ENCODE results near the gene INHBC.

INHBC gene

DNA sequence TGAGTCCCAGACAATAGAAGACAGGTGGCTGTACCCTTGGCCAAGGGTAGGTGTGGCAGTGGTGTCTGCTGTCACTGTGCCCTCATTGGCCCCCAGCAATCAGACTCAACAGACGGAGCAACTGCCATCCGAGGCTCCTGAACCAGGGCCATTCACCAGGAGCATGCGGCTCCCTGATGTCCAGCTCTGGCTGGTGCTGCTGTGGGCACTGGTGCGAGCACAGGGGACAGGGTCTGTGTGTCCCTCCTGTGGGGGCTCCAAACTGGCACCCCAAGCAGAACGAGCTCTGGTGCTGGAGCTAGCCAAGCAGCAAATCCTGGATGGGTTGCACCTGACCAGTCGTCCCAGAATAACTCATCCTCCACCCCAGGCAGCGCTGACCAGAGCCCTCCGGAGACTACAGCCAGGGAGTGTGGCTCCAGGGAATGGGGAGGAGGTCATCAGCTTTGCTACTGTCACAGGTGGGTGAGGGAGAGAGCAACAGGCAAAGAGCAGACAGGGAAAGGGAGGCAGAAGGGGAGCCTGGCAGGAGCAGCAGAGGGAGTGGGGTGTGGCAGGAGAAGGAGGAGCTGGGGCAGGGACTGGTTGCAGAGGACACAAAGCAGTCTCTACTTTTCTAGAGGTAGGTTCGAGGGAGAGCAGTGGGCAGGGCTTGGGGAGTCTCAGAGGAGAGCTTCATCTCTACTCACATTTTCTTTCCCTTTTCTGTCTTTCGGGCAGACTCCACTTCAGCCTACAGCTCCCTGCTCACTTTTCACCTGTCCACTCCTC is 21.0 kb downstream of the INHBC start:
- DNase-seq = no peak

DNA sequence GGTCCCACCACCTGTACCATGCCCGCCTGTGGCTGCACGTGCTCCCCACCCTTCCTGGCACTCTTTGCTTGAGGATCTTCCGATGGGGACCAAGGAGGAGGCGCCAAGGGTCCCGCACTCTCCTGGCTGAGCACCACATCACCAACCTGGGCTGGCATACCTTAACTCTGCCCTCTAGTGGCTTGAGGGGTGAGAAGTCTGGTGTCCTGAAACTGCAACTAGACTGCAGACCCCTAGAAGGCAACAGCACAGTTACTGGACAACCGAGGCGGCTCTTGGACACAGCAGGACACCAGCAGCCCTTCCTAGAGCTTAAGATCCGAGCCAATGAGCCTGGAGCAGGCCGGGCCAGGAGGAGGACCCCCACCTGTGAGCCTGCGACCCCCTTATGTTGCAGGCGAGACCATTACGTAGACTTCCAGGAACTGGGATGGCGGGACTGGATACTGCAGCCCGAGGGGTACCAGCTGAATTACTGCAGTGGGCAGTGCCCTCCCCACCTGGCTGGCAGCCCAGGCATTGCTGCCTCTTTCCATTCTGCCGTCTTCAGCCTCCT is 21.6 kb downstream of the INHBC start:
- peak; percentile 38 for DNase-seq

DNA sequence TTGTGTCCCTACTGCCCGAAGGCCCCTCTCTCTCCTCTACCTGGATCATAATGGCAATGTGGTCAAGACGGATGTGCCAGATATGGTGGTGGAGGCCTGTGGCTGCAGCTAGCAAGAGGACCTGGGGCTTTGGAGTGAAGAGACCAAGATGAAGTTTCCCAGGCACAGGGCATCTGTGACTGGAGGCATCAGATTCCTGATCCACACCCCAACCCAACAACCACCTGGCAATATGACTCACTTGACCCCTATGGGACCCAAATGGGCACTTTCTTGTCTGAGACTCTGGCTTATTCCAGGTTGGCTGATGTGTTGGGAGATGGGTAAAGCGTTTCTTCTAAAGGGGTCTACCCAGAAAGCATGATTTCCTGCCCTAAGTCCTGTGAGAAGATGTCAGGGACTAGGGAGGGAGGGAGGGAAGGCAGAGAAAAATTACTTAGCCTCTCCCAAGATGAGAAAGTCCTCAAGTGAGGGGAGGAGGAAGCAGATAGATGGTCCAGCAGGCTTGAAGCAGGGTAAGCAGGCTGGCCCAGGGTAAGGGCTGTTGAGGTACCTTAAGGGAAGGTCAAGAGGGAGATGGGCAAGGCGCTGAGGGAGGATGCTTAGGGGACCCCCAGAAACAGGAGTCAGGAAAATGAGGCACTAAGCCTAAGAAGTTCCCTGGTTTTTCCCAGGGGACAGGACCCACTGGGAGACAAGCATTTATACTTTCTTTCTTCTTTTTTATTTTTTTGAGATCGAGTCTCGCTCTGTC is 22.3 kb downstream of the INHBC start:
- no peak for DNase-seq

DNA sequence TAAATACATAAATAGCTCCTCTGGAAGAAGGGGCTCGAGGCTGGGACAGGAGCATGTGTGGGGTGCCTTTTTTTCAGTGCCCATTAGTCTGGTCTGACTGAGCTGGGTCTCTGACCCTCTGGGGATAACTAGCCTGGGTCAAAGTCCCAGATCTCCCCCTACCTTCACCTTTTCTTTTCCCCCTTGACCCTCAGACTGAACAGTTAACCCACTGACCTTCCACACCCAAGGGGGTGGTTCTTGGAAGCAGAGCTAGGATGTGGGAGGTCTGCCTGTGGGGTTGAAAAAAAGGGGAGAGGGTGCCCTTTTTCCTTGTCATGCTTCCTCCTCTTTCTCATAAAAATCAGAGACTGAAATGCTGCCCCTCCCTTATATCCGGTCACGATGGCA is 24.1 kb downstream of the INHBC start:
- no peak for DNase-seq

DNA sequence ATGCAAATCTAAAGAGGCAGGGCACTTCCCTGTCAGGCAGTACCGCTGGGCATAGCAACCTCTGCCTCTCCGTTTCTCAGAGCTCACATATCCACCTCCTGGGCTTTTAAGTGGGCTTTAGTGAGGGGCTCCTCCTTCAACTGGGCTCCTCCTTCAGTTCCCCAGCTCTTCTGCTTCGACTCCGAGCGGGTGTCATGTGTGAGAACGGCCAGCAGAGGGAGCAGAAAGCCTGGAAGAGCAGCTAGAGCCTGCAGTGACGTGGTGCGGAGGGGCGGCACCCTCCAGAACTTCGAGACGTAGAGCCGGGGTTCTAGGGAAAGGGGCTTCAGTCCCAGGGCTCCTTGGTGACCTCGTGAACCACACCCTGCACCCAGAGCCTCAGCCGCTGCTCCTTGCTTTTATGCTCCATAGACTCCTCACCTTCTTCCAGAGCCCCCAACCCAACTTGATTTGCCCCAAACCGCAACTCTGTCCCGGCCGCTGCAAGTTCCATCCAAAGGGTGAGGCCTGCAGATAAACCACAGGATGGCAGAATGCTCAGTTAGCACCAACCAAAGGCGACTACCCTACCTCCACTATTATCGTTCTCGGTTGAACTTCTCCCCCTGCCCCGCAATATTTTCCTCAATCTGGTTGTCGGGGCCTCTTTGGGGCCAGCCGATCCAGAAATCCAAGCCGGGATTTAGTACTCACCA is 24.6 kb downstream of the INHBC start:
- peak; percentile 94 for DNase-seq

DNA sequence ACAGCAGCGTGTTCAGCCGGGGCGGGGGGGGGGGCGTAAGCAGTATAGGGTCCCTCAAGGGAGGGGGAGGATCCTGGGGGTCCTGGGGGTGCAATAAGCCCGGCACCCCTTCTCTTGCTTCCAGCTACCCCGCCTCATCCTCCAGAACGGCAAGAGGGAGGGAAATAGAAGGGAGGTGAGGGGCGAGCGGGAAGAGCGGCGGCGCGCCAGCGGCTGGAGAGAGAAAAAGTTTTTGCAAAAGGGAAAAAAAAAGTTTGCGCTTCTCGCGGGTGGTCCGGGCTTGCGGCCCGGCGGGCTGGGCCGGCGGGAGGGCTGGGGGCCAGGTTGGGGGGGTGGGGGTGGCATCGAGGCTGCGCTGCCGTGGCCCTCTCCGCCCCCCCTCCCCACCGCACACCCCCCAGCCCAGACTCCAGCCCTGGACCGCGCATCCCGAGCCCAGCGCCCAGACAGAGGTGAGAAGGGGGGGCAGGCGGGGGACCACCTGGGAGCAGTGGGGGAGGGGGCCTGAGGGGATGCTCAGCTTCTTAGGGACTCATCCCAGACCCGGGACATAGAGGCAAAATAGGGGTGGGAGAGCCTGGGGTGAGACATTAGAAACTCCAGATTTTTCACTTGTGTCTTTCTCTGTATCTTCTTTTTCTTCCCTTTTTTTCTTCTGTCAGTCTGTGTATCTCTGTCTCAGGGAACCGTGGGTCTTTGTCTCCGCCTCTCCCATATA is 25.3 kb downstream of the INHBC start, which contains the start of gene GLI1:
TSS of gene GLI1 (plus strand) at position 36 of the 718 bp plus-strand sequence. CDS start 3,907 bp downstream, outside the sequence.
- DNase-seq = no peak

DNA sequence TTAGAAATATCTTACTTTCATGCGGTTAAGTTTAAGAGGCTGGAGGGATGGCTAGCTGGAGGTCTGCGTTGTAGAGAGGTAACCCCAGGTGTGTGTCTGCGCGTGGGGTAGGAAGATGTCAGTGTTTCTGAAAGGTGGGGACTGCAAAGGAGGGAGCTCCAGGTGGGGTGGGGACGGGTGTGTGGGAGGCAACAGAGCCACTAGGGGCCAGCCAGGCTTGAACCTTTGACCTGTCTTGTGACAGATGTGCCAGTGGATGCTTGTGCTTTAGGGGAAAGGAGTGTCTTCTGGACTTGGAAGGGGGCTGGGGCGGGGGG is 25.8 kb downstream of the INHBC start:
- DNase-seq = no peak

DNA sequence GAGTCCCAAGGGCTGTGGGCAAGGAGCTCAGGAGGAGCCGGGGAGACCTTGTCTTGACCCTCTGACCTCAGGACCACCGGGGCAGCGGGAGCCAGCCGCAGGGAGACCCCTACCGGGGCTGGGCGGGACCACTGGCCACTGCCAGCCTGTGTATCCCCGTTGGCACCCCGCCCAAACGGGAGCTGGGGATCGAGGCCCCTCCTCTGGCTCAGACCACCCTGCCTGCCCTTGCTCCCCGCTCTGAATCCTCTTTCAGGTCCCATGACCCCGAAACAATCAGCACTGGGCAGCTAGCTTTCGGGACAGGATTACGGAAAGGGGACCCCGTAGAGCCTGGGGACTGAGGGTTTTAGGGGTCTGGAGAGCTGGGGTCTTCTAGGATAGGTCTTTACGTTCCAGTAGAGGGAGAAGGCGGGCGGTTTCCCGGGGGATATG is 26.3 kb downstream of the INHBC start:
- DNase-seq = no peak

DNA sequence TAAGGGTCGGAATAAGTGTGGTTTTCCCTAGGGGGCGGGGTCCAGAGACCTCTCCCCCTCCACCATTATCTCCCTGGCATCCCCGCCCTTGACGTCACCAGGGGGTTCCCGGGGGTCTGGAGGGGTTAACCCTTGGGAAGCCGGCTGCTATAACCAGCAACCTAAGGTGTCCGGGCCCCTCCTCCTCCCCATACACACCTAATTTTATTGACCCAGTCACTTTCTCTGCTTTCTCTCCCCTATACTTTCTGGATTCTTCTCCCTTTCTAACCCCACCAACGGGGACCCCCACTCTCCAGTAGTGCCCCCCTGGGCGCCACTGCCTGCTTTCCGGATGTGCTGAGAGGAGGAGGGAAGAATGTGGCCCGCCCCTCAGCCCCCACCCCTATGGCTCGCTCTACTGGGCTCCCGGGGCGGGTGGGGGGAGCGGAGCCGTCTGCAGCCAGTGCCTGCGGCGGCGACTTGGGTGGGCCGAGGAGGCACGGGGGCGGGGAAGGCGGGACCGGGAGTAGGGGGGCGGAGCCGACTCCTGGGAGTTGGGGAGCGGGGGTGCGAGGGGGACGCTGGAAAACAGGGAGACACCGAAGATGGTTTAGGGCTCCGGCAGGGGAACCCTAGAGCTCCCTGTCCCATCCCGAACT is 26.8 kb downstream of the INHBC start:
- peak; percentile 21 for DNase-seq

DNA sequence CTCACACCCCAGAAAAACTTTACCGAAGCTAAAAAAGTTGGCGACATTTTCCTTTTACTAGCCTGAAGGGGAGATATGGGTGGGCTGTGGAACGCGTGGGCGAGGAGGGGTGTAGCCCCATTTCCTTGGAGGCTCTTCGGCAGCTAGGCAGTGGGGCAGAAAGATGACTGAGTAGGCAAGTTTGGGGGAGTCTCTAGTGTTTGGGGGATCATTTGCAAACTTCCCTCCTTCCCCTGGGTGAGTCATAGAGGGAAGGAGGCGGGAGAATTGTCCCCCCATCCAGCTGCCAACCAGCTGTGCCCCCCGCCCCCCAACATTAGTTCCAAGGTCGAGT is 27.3 kb downstream of the INHBC start:
- no peak for DNase-seq

DNA sequence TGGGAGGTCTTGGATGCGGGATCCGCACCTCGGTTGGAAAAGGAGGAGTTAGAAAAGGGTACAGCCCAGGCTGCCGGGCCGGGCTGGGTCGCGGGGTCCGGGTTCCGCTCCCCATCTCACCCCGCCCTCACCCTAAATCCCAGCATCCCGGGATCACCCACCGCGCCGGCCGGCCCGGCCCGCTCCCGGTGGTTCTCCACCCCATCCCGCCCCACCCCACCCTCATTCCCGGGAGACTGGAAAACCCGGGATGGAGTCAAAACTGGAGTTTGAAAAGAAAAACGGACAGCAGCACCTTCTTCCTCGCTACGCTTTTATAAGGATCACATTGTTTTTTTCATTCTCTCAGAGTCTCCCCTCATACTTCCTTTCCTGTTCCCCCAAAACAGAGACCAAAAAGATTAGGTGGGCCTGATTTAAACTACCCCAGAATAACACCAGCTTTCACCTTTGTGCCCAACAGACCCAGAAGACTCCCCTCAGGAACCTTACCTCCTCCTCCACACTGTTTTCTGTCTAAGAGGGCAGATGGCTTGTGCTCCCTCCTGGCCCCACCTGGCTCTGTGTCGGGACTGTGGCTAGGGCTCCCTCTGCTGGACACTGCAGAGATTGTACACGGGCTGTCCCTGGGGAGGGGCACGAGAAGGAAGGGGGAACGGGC is 27.8 kb downstream of the INHBC start:
- peak; percentile 90 for DNase-seq

DNA sequence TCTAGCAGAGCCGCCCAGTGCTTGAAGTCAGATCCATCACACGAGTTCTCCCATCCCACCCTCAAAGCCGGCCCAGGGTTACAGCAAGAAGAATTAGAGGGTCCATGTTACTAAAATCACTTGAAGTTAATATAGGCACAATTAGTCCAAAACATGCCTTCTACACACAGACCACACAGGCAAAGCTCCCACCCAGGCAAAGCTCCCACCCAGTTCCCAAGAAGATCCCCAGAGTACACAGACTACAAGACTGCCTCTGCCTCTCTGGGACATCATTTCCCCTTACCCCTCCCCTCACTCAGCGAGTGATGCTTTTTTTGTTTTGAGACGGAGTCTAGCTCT is 28.3 kb downstream of the INHBC start:
- DNase-seq = no peak

DNA sequence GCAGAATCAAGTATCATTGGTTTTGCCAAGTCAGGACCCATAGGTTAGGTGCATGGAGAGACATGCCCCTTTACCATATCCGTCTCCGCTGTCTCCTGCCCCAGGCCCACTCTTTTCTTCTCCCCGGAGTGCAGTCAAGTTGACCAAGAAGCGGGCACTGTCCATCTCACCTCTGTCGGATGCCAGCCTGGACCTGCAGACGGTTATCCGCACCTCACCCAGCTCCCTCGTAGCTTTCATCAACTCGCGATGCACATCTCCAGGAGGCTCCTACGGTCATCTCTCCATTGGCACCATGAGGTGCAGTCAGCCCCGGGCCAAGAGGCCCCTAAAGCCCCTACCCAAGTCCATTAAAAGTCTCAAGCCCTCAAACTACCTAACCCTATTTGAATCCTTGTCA is 30.0 kb downstream of the INHBC start:
- DNase-seq = no peak

DNA sequence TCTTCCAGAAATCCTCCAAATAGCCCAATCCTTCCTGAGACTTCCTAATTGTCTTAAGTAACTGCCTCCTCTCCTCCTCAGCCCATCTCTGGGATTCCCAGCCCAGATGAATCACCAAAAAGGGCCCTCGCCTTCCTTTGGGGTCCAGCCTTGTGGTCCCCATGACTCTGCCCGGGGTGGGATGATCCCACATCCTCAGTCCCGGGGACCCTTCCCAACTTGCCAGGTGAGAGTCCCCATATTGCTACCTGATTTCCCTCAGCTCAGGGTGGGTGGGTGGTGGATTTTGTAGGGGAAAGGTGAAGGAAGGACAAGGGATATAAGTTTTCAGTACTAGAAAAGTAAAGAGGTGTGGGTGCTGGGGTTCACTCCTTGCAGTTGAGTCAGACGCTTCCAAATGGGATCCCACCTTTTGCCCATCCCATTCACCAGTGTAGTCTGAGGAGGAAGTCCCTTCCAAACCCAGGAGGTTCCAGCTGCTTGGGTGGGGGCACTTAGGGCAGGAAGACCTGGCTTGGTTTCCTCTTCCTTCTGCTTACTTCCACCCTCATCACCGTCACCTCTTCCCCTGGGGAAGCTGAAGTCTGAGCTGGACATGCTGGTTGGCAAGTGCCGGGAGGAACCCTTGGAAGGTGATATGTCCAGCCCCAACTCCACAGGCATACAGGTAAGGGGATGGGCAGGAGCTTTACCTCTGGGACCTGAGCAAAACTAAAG is 30.6 kb downstream of the INHBC start:
- DNase-seq = no peak

DNA sequence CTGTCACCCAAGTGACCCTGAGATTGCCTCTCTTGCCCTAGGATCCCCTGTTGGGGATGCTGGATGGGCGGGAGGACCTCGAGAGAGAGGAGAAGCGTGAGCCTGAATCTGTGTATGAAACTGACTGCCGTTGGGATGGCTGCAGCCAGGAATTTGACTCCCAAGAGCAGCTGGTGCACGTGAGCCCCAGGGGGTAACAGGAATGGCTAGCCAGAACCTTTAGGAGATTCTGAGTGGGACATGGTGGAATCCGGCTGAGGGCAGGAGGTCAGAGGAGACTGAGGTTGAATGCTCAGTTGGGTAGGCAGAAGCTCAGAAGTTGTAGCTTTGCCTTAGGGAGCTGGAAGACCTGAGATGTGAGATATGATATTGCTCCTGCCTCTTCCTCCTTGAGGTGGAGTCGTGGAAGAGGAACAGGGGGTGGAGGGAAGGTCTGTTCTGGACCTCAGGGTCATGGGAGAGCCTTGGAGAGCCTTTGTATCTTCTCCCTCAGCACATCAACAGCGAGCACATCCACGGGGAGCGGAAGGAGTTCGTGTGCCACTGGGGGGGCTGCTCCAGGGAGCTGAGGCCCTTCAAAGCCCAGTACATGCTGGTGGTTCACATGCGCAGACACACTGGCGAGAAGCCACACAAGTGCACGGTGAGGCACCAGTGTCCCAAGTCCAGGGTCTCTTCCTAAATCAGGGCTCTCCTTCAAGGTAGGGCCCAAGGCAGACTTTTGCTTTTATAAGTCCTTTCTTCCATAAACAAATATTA is 31.3 kb downstream of the INHBC start:
- DNase-seq = no peak

DNA sequence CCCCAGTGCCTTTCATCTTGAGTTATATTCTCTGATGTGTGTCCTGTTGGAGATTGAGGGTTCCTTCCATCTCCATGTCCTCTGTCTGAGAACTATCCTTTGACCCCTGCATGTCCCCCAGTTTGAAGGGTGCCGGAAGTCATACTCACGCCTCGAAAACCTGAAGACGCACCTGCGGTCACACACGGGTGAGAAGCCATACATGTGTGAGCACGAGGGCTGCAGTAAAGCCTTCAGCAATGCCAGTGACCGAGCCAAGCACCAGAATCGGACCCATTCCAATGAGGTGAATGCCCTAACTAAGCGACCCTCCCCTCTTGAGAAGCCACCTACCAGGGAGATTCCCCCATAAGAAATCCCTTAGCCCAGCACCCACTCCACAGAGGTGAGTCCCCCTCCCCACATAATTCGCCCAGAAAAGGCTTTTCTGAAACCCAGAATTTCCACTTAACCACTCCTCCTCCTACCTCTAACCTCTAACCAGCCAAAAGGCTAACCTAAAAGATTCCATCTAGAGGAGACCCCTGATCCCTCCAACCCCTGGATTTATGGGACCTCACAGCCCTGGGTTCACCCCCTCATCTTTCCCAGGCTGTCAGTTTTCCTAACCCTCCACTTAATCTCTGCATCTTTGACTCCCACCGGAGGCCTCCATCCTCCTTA is 32.8 kb downstream of the INHBC start:
- DNase-seq = no peak

DNA sequence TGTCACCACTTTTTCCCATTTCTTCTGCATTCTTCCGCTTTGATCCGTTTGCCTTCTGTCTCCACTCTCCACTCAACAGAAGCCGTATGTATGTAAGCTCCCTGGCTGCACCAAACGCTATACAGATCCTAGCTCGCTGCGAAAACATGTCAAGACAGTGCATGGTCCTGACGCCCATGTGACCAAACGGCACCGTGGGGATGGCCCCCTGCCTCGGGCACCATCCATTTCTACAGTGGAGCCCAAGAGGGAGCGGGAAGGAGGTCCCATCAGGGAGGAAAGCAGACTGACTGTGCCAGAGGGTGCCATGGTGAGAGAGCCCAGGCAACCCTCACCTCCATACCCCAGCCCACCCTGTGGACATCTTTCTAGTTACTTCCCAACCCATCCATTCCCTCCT is 33.3 kb downstream of the INHBC start:
- DNase-seq = no peak

DNA sequence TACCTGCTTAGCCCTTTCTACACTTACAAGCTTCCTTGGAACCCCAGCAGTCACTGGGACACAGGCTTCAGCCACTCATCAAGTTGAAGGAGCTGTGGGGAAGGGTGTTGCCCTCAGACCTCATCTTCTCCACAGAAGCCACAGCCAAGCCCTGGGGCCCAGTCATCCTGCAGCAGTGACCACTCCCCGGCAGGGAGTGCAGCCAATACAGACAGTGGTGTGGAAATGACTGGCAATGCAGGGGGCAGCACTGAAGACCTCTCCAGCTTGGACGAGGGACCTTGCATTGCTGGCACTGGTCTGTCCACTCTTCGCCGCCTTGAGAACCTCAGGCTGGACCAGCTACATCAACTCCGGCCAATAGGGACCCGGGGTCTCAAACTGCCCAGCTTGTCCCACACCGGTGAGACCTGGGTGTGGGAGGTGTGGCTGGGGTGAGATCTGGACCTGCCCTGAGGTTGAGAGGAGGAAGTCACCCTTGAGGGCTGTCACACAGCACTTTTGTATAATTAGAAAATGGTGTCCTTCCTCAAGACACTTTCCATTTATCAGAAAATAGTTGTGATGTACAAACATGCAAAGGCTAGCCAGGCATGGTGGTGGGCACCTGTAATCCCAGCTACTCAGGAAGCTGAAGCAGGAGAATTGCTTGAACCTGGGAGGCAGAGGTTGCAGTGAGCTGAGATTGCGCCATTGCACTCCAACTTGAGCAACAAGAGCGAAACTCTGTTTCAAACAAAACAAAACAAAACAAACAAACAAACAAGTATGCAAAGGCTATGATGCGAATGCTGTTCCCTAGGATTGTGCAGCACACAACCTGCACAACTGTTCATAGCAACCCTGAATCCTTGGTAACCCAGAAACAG is 34.9 kb downstream of the INHBC start:
- no peak for DNase-seq
